CD4-positive, alpha-beta T cell treated with Interleukin-21 for 1 hour (primary cell): Measurements from ENCODE around the gene CRELD2.
A peak's percentile ranks its signal among the peaks of the same experiment; 100 is the strongest.

Source experiments
- DNase-seq: peaks from one replicate; pipeline ENCODE4 v3.0.0-alpha.2; 2020

Gene CRELD2

GRCh38 chr22:49914256-49914655, 4.2 kb upstream of the CRELD2 start:
- no peak for DNase-seq

GRCh38 chr22:49915610-49916009, 2.8 kb upstream of the CRELD2 start:
- DNase-seq = no peak

- DNase-seq = no peak
These were observed 1.6 kb upstream of the CRELD2 start for GRCh38 chr22:49916831-49917230.

GRCh38 chr22:49918911-49919881, 762 bp downstream of the CRELD2 start:
- DNase-seq = no peak

- DNase-seq = no peak
These were observed 2.4 kb downstream of the CRELD2 start for GRCh38 chr22:49920859-49921258.

GRCh38 chr22:49921508-49922278, 3.3 kb downstream of the CRELD2 start:
- DNase-seq = no peak

- DNase-seq = no peak
These were observed 4.0 kb downstream of the CRELD2 start for GRCh38 chr22:49922484-49922883.

GRCh38 chr22:49922926-49923325, 4.5 kb downstream of the CRELD2 start:
- DNase-seq = no peak

- peak; percentile 35 for DNase-seq
These were observed 5.0 kb downstream of the CRELD2 start for GRCh38 chr22:49923445-49923844.

GRCh38 chr22:49924113-49924833, 5.8 kb downstream of the CRELD2 start:
- DNase-seq = no peak

- DNase-seq = peak; percentile 88
These were observed 7.2 kb downstream of the CRELD2 start for GRCh38 chr22:49925525-49926128.

- DNase-seq = no peak
These were observed 8.5 kb downstream of the CRELD2 start for GRCh38 chr22:49926916-49927315.

GRCh38 chr22:49927483-49928184, 9.2 kb downstream of the CRELD2 start:
- no peak for DNase-seq

- DNase-seq = no peak
These were observed 9.7 kb downstream of the CRELD2 start for GRCh38 chr22:49928185-49928495.

- no peak for DNase-seq
These were observed 10.2 kb downstream of the CRELD2 start for GRCh38 chr22:49928555-49929210.

GRCh38 chr22:49929211-49929979, 11.0 kb downstream of the CRELD2 start:
- peak; percentile 77 for DNase-seq

- DNase-seq = no peak
These were observed 11.7 kb downstream of the CRELD2 start for GRCh38 chr22:49929994-49930575.

- peak; percentile 72 for DNase-seq
These were observed 12.4 kb downstream of the CRELD2 start for GRCh38 chr22:49930596-49931412.
